Spleen (tissue), 11 donors: ENCODE measurements around the gene UTP25. TPM values are rescaled to one million over a fixed set of nuclear protein-coding genes. Genes with fewer than 3 reads are reported as not detected.
"Not testable (repeated sequence)": the region's sequence is repeated elsewhere in the genome, so short reads cannot be mapped to it uniquely, and the experiment has no call there.

Source experiments
- DNase-seq: peaks from one replicate; pipeline ENCODE4 v3.0.0-alpha.2; 2020
- H3K27ac ChIP-seq, 8 donors: fragments of 200-600 bp; sonication (generic) in 7 of 8; 1 replicate in 4 of 8; 2 replicates in 4 of 8; pipeline versions ENCODE4 v1.5.0 to v1.8.0; 2016 to 2021; ENCODE audit warnings: inconsistent platforms in 4 of 8, mild to moderate bottlenecking in 4 of 8, moderate library complexity in 1 of 8
- H3K27me3 ChIP-seq, 7 donors: fragments of 200-600 bp; sonication (generic) in 6 of 7; replicated peaks in 1 of 7; 1 replicate in 4 of 7; 2 replicates in 3 of 7; pipeline versions ENCODE4 v1.5.0 to v1.8.0; 2016 to 2021; ENCODE audit warnings: inconsistent platforms in 3 of 7, mild to moderate bottlenecking in 1 of 7
- H3K36me3 ChIP-seq, 6 donors: fragments of 200-600 bp; sonication (generic) in 5 of 6; 1 replicate in 4 of 6; 2 replicates in 2 of 6; pipeline versions ENCODE4 v1.5.0 to v1.8.0; 2016 to 2021; ENCODE audit warnings: inconsistent platforms in 2 of 6
- H3K4me1 ChIP-seq, 6 donors: fragments of 200-600 bp; sonication (generic) in 5 of 6; 1 replicate in 3 of 6; 2 replicates in 3 of 6; pipeline versions ENCODE4 v1.5.0 to v1.8.0; 2016 to 2021; ENCODE audit warnings: inconsistent platforms in 3 of 6
- H3K4me3 ChIP-seq, 8 donors: fragments of 200-600 bp; sonication (generic) in 7 of 8; 1 replicate in 4 of 8; 2 replicates in 4 of 8; pipeline versions ENCODE4 v1.5.0 to v1.8.0; 2016 to 2021; ENCODE audit warnings: inconsistent platforms in 4 of 8, mild to moderate bottlenecking in 4 of 8, moderate library complexity in 2 of 8
- H3K9me3 ChIP-seq, 8 donors: fragments of 200-600 bp; sonication (generic) in 7 of 8; 1 replicate in 4 of 8; 2 replicates in 4 of 8; pipeline versions ENCODE4 v1.5.0 to v1.8.0; 2016 to 2021; ENCODE audit warnings: inconsistent platforms in 4 of 8
- POLR2A ChIP-seq, 3 donors: fragments of 450-650 bp; IDR thresholded peaks; one replicate each; pipeline ENCODE4 v1.5.1; 2017; ENCODE audit warnings: antibody characterized with exemption in 3 of 3, mild to moderate bottlenecking in 1 of 3
- POLR2AphosphoS5 ChIP-seq, 3 donors: sonication (generic); formaldehyde crosslinking; IDR thresholded peaks; one replicate each; pipeline ENCODE4 v1.5.1; 2017; ENCODE audit warnings: antibody characterized with exemption in 3 of 3
- WGBS, 5 donors: extraction: QIAGEN DNeasy Blood & Tissue Kit in 3 of 5; methylation state at CpG; one replicate each; pipeline versions ENCODE4 v1.1.5 to v1.1.7; 2013 to 2018; 5-methylcytosine and 5-hydroxymethylcytosine counted together
- intact Hi-C: fragments of 100-400 bp; cut with DNase I; formaldehyde crosslinking; loops from one replicate; pipeline ENCODE4 v1.15.0; 2023; ENCODE audit warnings: low total_unique reads
- polyA plus RNA-seq, 3 donors: library from polyadenylated mRNA; stranded (reverse); fragments of 200-250 nt; gene quantifications; one replicate each; pipeline ENCODE4 v1.2.1, GENCODE V29; 2013
- total RNA-seq, 7 donors: library from RNA; depleted of rRNA in 3 of 7; stranded (reverse); fragments of >200 nt in 3 of 7; fragmentation: NEBNext Ultra II Directional in 4 of 7; extraction: Animal tissue kit (Norgen Biotek cat#: 25700) in 4 of 7; gene quantifications; one replicate each; pipeline versions ENCODE4 v1.1.0 to v1.2.1, GENCODE V29; 2016 to 2021
- TF ChIP-seq, protein P1 (sequence below), 11 experiments: fragments of 200-600 bp in 7 of 11; fragments of 450-650 bp in 4 of 11; sonication (generic) in 4 of 11; IDR thresholded peaks in 8 of 11; conservative IDR thresholded peaks in 3 of 11; 1 replicate in 7 of 11; 2 replicates in 4 of 11; pipeline versions ENCODE4 v1.4.0 to v1.8.0; 2016 to 2021; ENCODE audit warnings: antibody characterized with exemption in 11 of 11, inconsistent platforms in 4 of 11, mild to moderate bottlenecking in 1 of 11
- donor health status: healthy with polysubstance abuse.
- donor health status: DM: no; HTN: no; CAD: no; lungs with moderate emphysema.
- donor health status: DM: no; HTN: no; CAD: no.
- donor health status: Bipolar disorder and iron deficiency.
- donor health status: healthy.
- donor health status: DM: no; HTN: no; CAD: no.
- donor health status: DM: yes; HTN: yes; CAD: no.

UTP25 gene
- total and polyA plus RNA-seq, 10 donors, result 1.8 to 13.4 (median 9.1) TPM

DNA sequence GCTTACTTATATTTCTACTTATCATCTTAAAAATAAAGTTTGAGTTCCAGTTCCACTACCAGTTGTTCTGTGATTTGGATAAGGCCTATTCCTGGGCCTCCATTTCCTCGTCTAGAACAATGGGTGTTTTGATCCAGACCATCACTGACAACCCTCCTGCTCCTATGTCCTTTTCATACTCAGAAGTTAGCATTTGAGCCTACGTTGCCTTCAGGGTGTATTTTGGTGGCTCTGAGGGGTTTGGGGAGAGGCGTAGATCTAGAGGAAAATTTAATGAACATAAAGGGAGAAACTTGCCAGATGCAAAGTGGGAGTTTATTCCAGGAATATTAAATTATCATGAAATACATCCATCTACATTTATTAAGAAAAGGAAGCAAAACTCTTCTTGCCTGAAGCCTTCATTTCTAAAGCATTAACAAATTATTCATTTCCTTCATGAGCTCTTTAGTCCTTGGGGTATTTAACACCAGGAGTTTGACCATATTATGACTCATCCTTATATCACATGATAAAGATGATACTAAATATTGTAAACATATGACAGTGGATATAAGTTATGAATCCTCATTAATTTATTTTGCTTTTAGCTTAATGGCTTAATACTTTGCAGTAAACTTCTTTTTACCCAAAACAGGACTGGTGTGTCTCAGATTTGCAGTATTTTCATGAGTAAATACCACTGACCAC, 63.0 kb downstream of the UTP25 start:
- Histone ChIP-seq H3K4me1 (no peaks in the 10 kb centered on the region), H3K4me3 (no peak overlapping the region), H3K27me3 (peaks cover 0 to 12% (median 0%) of the 10 kb centered on the region in 7 donors), H3K9me3 (no peaks in the 10 kb centered on the region), H3K27ac (no peak overlapping the region), H3K36me3 (no peaks in the 10 kb centered on the region)
- no peak for TF ChIP-seq POLR2AphosphoS5 (IDR thresholded peaks at IDR 0.05)
- TF ChIP-seq POLR2A (IDR thresholded peaks at IDR 0.05), result no peak
- TF ChIP-seq, protein P1, sequence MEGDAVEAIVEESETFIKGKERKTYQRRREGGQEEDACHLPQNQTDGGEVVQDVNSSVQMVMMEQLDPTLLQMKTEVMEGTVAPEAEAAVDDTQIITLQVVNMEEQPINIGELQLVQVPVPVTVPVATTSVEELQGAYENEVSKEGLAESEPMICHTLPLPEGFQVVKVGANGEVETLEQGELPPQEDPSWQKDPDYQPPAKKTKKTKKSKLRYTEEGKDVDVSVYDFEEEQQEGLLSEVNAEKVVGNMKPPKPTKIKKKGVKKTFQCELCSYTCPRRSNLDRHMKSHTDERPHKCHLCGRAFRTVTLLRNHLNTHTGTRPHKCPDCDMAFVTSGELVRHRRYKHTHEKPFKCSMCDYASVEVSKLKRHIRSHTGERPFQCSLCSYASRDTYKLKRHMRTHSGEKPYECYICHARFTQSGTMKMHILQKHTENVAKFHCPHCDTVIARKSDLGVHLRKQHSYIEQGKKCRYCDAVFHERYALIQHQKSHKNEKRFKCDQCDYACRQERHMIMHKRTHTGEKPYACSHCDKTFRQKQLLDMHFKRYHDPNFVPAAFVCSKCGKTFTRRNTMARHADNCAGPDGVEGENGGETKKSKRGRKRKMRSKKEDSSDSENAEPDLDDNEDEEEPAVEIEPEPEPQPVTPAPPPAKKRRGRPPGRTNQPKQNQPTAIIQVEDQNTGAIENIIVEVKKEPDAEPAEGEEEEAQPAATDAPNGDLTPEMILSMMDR (IDR thresholded peaks at IDR 0.05 in 8 of 11, conservative IDR thresholded peaks at IDR 0.05 in 3 of 11), result no peak
- intact Hi-C loops, result no loop called here
- 53 to 84% (median 56%) methylated on average over 3 of the region's 3 CpGs for whole genome bisulfite sequencing, 5 donors
- DNase-seq, result no peak

DNA sequence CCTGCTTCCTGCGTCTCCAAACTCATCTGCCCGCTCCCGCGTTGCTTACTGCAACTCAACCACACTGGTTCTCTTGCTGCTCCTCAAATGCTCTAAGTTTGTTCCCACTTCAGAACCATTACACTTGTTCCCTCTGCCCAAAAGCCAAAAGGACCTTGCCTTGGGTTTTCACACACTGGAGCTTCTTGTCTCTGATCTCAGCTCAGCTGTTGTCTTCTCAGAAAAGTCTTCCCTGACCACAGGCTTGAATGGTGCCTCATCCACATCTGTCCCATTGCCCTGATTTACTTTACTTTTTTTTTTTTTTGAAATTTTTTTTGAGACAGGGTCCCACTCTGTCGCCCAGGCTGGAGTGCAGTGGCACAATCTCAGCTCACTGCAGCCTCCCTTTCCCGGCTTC, 66.0 kb downstream of the UTP25 start:
- H3K4me3 ChIP-seq, result no peak overlapping the region
- 90 to 93% (median 91%) methylated on average over 6 of the region's 6 CpGs for WGBS, 5 donors
- TF ChIP-seq POLR2A (IDR thresholded peaks at IDR 0.05), result no peak
- no peak for TF ChIP-seq POLR2AphosphoS5 (IDR thresholded peaks at IDR 0.05)
- TF ChIP-seq, protein P1 (IDR thresholded peaks at IDR 0.05 in 8 of 11, conservative IDR thresholded peaks at IDR 0.05 in 3 of 11), result no peak
- no peaks in the 10 kb centered on the region for H3K4me1 ChIP-seq
- no peak overlapping the region for H3K27ac ChIP-seq
- DNase-seq, result no peak
- no peaks in the 10 kb centered on the region for H3K36me3 ChIP-seq
- H3K9me3 ChIP-seq, result no peaks in the 10 kb centered on the region
- H3K27me3 ChIP-seq, result peaks cover 0 to 8% (median 0%) of the 10 kb centered on the region in 7 donors
- intact Hi-C loops, result no loop called here

DNA sequence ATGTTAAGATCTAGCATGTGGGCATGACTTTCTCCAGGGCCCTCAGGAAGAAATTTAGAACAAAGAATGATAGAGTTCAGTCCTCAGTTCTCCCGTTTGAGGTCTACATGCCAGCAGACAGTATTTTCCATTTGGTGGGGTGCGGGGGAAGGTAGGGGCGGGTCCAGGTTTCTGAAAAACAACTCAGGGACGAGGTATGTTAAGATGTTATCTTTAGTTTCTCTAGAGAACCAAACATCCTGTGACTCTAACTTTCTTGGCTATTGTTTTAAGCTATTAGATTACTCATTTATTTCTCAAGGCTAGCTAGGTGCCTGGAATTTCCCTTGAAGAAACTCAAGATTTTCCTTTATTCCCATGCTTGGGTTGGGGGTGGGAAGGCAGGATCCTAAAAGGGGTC, 67.9 kb downstream of the UTP25 start:
- H3K36me3 ChIP-seq, result no peaks in the 10 kb centered on the region
- TF ChIP-seq POLR2A (IDR thresholded peaks at IDR 0.05), result no peak
- no peak for TF ChIP-seq POLR2AphosphoS5 (IDR thresholded peaks at IDR 0.05)
- TF ChIP-seq, protein P1 (IDR thresholded peaks at IDR 0.05 in 8 of 11, conservative IDR thresholded peaks at IDR 0.05 in 3 of 11), result no peak
- no peak overlapping the region for H3K27ac ChIP-seq
- 43 to 63% (median 54%) methylated on average over 4 of the region's 4 CpGs for WGBS, 5 donors
- DNase-seq, result no peak
- peaks cover 0 to 10% (median 0%) of the 10 kb centered on the region in 7 donors for H3K27me3 ChIP-seq
- no peaks in the 10 kb centered on the region for H3K9me3 ChIP-seq
- H3K4me3 ChIP-seq, result no peak overlapping the region
- intact Hi-C loops, result no loop called here
- no peaks in the 10 kb centered on the region for H3K4me1 ChIP-seq

DNA sequence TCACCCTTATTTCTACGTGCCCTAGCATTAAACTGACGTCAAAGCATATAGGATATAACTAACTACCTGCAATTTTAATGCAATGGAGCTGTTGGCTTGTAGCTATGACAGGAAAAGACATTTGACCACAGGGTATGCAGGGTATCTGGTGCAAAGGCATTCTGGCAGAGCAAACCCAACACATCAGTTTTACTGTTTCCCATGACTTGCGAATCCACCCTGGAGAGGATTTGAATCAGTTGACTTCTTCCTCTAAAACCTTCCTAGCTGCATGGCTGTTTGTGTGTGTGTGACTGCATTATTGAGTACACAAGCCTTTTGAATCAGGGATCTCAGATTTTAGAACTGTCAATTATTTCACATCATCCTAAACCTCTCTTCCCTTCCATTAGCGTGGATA, 68.6 kb downstream of the UTP25 start:
- TF ChIP-seq, protein P1 (IDR thresholded peaks at IDR 0.05 in 8 of 11, conservative IDR thresholded peaks at IDR 0.05 in 3 of 11), result no peak
- no peak for TF ChIP-seq POLR2AphosphoS5 (IDR thresholded peaks at IDR 0.05)
- no peak for TF ChIP-seq POLR2A (IDR thresholded peaks at IDR 0.05)
- intact Hi-C loops, result no loop called here
- H3K27me3 ChIP-seq, result peaks cover 0 to 10% (median 0%) of the 10 kb centered on the region in 7 donors
- WGBS, 5 donors, result 76 to 91% (median 81%) methylated on average over 4 of the region's 4 CpGs
- no peak overlapping the region for H3K27ac ChIP-seq
- no peaks in the 10 kb centered on the region for H3K36me3 ChIP-seq
- H3K4me1 ChIP-seq, result no peaks in the 10 kb centered on the region
- H3K9me3 ChIP-seq, result no peaks in the 10 kb centered on the region
- H3K4me3 ChIP-seq, result no peak overlapping the region
- no peak for DNase-seq

DNA sequence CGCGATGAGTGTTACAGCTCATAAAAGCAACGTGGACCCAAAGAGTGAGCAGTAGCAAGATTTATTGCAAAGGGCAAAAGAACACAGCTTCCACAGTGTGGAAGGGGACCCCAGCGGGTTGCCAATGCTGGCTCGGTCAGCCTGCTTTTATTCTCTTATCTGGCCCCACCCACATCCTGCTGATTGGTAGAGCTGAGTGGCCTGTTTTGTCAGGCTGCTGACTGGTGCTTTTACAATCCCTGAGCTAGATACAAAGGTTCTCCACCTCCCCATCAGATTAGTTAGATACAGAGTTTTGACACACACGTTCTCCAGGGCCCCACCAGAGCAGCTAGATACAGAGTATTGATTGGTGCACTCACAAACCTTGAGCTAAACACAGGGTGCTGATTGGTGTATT, 70.5 kb downstream of the UTP25 start:
- DNase-seq, intact Hi-C loops, H3K36me3 ChIP-seq, H3K4me3 ChIP-seq, H3K27ac ChIP-seq, H3K9me3 ChIP-seq, H3K4me1 ChIP-seq: not testable (repeated sequence)
- 83 to 88% (median 85%) methylated on average over 6 of the region's 6 CpGs for WGBS, 5 donors
- H3K27me3 ChIP-seq, result peaks cover 0 to 10% (median 0%) of the 10 kb centered on the region in 7 donors

DNA sequence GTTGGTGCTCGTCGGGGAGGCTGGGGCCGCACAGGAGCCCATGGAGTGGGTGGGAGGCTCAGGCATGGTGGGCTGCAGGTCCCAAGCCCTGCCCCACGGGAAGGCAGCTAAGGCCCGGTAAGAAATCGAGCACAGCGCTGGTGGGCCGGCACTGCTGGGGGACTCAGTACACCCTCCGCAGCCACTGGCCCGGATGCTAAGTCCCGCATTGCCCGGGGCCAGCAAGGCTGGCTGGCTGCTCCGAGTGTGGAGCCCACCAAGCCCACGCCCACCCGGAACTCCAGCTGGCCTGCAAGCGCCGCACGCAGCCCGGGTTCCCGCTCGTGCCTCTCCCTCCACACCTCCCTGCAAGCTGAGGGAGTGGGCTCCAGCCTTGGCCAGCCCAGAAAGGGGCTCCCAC, 71.1 kb downstream of the UTP25 start:
- H3K4me3 ChIP-seq, H3K36me3 ChIP-seq, DNase-seq, H3K9me3 ChIP-seq, intact Hi-C loops, H3K4me1 ChIP-seq, H3K27ac ChIP-seq: not testable (repeated sequence)
- WGBS, 5 donors, result 78 to 94% (median 94%) methylated on average over 6 to 21 of the region's 21 CpGs
- H3K27me3 ChIP-seq, result peaks cover 0 to 10% (median 0%) of the 10 kb centered on the region in 7 donors
